NT2/D1 (cell line): Measurements from ENCODE around the gene UBE3A.

ENCODE experiments used
- DNase-seq: peaks from one replicate; pipeline ENCODE4 v3.0.0-alpha.2; 2011; ENCODE audit warnings: low read depth, low spot score
- H3K27me3 ChIP-seq: 2 replicates; pipeline ENCODE4 v1.6.0; 2011; ENCODE audit warnings: mild to moderate bottlenecking; ENCODE audit not compliant: insufficient read length, insufficient read depth
- H3K36me3 ChIP-seq: 2 replicates; pipeline ENCODE4 v1.6.1; 2011; ENCODE audit warnings: mild to moderate bottlenecking, low read length, mixed read lengths; ENCODE audit not compliant: insufficient read depth, insufficient read length
- H3K4me1 ChIP-seq: 2 replicates; pipeline ENCODE4 v1.5.1; 2011; ENCODE audit not compliant: insufficient read depth, insufficient read length
- H3K4me3 ChIP-seq: 2 replicates; pipeline ENCODE4 v1.5.1; 2011; ENCODE audit warnings: low read depth; ENCODE audit not compliant: insufficient read length
- H3K9ac ChIP-seq: 2 replicates; pipeline ENCODE4 v1.6.0; 2011; ENCODE audit warnings: low read depth; ENCODE audit not compliant: insufficient read length
- H3K9me3 ChIP-seq: 2 replicates; pipeline ENCODE4 v1.5.1; 2011; ENCODE audit warnings: mild to moderate bottlenecking, low read length; ENCODE audit not compliant: insufficient read depth
- SUZ12 ChIP-seq: IDR thresholded peaks from 2 replicates; pipeline ENCODE4 v1.6.1; 2011; ENCODE audit not compliant: insufficient read length, insufficient read depth; ENCODE audit errors: extremely low read depth
- YY1 ChIP-seq: IDR thresholded peaks from 2 replicates; pipeline ENCODE4 v1.6.1; 2011; ENCODE audit not compliant: insufficient read length, insufficient read depth
- ZNF274 ChIP-seq: IDR thresholded peaks from 2 replicates; pipeline ENCODE4 v1.6.1; 2011; ENCODE audit warnings: mild to moderate bottlenecking, low read depth, low read length

The UBE3A gene

DNA sequence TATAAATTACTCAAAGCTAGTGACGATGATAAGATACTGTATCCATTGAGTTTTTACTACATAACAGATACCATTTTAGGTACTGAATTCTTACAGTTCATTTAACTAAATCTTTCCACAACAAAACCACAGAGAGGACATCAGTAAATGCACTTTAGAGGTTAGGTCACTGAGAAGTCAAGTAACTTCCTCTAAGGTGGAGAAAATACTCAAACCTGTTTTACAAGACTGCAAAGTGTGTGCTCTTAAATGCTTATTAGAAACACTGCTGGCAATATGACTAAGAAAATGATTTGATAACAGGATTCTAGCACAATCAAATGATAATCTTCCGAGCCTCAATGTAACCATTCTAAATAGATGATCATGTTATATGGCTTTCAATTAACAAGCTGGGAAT lies 99.4 kb downstream of the UBE3A start:
- no peaks in the 10 kb centered on the region for H3K4me1 ChIP-seq
- H3K9me3 ChIP-seq, result no peaks in the 10 kb centered on the region

DNA sequence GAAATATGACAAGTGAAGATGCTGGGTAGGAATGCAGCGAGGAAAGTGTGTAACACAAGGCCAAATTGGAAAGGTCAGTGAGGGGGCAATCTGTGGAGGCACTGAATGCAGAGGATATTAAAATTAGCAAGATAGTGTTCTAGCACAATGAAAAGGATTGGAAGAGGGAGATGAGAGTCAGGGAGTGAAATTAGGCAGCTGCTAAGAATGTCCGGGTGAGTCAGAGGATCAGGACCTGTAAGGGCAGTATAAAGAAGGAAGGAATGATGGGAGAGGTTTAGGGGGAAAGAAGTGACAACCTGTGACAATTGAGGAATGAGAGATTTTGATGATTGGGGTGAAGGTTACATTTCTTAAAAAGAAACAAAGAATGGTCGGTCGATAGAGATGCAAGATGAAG lies 103.5 kb downstream of the UBE3A start:
- Histone ChIP-seq H3K4me1 (no peaks in the 10 kb centered on the region), H3K9me3 (no peaks in the 10 kb centered on the region), H3K27me3 (no peaks in the 10 kb centered on the region), H3K9ac (no peak overlapping the region), H3K4me3 (no peak overlapping the region), H3K36me3 (peaks cover 36% of the 10 kb centered on the region)
- TF ChIP-seq YY1 (no peak), ZNF274 (no peak), SUZ12 (no peak)
- DNase-seq, result no peak

More for the DNA sequence above, 99.4 kb downstream of the UBE3A start:
- DNase-seq, result no peak
- Histone ChIP-seq H3K36me3 (peaks cover 38% of the 10 kb centered on the region), H3K4me3 (no peak overlapping the region), H3K9ac (no peak overlapping the region), H3K27me3 (no peaks in the 10 kb centered on the region)
- no peak for TF ChIP-seq SUZ12
- no peak for TF ChIP-seq ZNF274
- TF ChIP-seq YY1, result no peak

DNA sequence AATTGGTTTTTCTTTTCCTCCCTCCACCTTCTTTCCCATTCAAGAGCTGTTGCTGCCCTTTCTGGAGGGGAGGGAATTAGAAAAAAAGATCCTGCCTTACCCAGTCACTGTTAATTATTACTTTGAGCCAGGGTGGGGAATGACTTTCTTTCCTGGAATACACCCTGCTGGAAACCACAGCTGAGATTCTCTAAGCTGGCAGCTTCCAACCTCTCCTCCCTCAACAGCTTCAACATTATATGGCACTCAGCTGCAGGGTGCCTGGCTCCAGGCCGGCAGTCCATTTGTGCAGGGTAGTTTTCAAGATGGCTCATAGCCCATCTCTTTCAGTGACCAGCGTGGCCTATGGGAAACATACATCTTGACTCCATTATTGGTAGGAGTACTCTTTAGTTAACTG lies 105.8 kb downstream of the UBE3A start:
- peaks cover 17% of the 10 kb centered on the region for H3K36me3 ChIP-seq
- no peaks in the 10 kb centered on the region for H3K9me3 ChIP-seq
- no peaks in the 10 kb centered on the region for H3K4me1 ChIP-seq
- no peak overlapping the region for H3K9ac ChIP-seq
- no peak for DNase-seq
- H3K27me3 ChIP-seq, result no peaks in the 10 kb centered on the region
- no peak overlapping the region for H3K4me3 ChIP-seq
- TF ChIP-seq YY1, result no peak
- no peak for TF ChIP-seq SUZ12
- TF ChIP-seq ZNF274, result no peak

DNA sequence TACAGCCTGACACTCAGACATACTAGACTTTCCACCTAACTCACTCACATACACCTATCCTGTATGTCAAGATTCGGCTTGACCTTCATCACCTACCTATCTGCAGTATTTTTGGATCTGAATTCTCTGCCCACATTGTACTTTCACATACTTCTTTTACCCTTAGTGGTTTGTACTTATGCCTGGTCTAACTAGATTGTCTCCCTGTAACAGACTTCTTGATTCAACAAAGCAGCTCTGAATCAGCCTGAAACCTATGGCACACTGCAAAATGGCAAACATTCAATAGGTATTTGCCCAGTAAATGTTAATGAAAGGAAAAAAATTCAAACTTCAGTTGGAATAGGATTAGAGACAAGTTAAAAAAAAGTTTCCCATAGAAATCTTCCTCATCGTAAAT lies 106.5 kb downstream of the UBE3A start:
- Histone ChIP-seq H3K4me1 (no peaks in the 10 kb centered on the region), H3K9ac (no peak overlapping the region), H3K4me3 (no peak overlapping the region), H3K27me3 (no peaks in the 10 kb centered on the region), H3K9me3 (no peaks in the 10 kb centered on the region), H3K36me3 (peaks cover 11% of the 10 kb centered on the region)
- no peak for DNase-seq
- no peak for TF ChIP-seq ZNF274
- TF ChIP-seq YY1, result no peak
- TF ChIP-seq SUZ12, result no peak

DNA sequence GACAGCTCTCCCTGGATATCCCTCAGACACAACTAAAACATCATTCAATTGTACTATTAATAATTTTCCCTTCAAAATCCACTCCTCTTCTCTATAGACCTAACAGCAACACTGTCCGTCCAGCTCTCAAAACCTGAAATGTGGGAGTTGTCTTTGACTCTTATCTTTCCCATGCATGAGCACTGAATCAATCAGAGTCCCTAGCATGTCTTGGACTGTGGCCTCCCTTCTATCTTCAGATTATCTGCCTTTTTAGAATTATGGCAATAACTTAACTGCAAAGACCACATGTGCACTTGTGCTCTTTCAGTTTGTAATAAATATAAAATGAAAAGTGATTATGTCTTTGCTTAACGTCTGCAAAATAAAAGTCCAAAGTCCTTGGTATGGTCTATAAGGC lies 107.0 kb downstream of the UBE3A start:
- DNase-seq, result no peak
- Histone ChIP-seq H3K9ac (no peak overlapping the region), H3K36me3 (peaks cover 6% of the 10 kb centered on the region), H3K27me3 (no peaks in the 10 kb centered on the region), H3K9me3 (no peaks in the 10 kb centered on the region), H3K4me1 (no peaks in the 10 kb centered on the region), H3K4me3 (no peak overlapping the region)
- TF ChIP-seq ZNF274 (no peak), YY1 (no peak), SUZ12 (no peak)

DNA sequence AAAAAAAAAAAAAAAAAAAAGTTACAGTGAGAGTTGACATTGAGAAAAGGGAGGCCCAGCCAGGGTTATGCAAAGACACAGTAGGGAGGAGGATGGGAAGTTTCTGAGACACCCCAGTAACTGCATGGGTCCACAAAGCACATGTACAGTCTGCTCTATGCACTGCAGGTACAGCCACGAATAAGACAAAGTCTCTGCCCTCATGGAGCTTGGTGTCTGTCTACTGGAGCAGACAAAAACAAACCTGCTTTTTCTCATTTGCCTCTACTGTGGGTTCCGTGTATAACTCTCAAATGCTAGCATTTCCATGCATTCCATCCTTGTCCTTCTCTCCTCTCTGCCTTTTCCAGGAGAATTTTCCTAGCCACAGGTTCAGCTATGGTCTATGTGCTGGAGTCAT lies 107.4 kb downstream of the UBE3A start:
- no peak overlapping the region for H3K9ac ChIP-seq
- no peaks in the 10 kb centered on the region for H3K9me3 ChIP-seq
- TF ChIP-seq ZNF274 (no peak), SUZ12 (no peak), YY1 (no peak)
- DNase-seq, result no peak
- no peaks in the 10 kb centered on the region for H3K4me1 ChIP-seq
- peaks cover 4% of the 10 kb centered on the region for H3K36me3 ChIP-seq
- no peak overlapping the region for H3K4me3 ChIP-seq
- H3K27me3 ChIP-seq, result no peaks in the 10 kb centered on the region

DNA sequence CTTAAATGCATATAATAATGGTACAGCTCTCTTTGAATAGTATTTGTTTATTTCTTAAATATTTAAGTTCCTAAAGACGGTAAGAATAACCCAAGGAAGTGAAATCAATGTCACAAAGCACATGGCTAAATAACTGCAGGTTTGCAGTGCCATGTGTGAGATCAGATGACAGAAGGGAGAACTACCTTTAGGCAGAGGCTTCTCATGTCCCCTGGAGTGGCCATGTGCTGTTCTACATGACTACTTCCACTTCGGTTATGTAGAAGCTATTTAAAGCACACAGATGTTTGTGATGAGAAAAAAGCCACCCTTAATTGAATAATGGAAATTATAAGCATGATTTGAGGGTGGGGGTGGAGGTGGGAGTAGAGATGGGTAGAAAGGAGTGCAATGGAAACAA lies 109.1 kb downstream of the UBE3A start:
- Histone ChIP-seq H3K4me3 (no peak overlapping the region), H3K9me3 (no peaks in the 10 kb centered on the region), H3K36me3 (no peaks in the 10 kb centered on the region), H3K4me1 (no peaks in the 10 kb centered on the region), H3K27me3 (no peaks in the 10 kb centered on the region), H3K9ac (no peak overlapping the region)
- TF ChIP-seq SUZ12 (no peak), ZNF274 (no peak), YY1 (no peak)
- no peak for DNase-seq

DNA sequence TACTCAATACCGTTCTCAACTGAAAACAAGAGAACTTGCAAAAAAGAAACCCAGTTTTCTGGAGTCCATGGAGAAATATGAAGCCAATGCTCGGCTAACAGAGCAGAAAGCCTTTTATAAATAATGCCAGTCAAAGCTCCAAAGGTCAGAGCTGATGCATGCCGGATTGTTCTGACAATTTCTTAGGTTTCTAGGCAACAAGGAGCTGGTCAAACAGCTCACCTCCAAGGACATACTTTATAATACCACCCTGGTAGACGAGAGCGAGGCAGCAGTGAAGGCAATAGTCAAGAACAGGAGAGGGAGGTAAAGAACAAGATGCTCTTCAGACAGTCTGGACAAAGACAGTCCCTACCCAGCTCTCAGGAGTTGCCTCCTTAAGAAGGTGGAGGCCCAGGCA lies 111.1 kb downstream of the UBE3A start:
- H3K9ac ChIP-seq, result no peak overlapping the region
- H3K4me3 ChIP-seq, result no peak overlapping the region
- H3K4me1 ChIP-seq, result no peaks in the 10 kb centered on the region
- no peaks in the 10 kb centered on the region for H3K36me3 ChIP-seq
- TF ChIP-seq SUZ12 (no peak), YY1 (no peak), ZNF274 (no peak)
- H3K27me3 ChIP-seq, result no peaks in the 10 kb centered on the region
- no peaks in the 10 kb centered on the region for H3K9me3 ChIP-seq
- DNase-seq, result no peak
